HepG2 (cell line): ENCODE results near the gene SAMD10. TPM values are rescaled to one million over a fixed set of nuclear protein-coding genes. Genes with fewer than 3 reads are reported as not detected.
A peak's percentile ranks its signal among the peaks of the same experiment; 100 is the strongest.

Experiments
- CBX1 ChIP-seq: IDR thresholded peaks from one replicate; pipeline ENCODE4 v1.6.1; 2016; ENCODE audit warnings: antibody characterized with exemption, low read depth
- CREM ChIP-seq, 2 experiments: sonication (generic) in 1 of 2; formaldehyde crosslinking in 1 of 2; IDR thresholded peaks; 2 replicates each; pipeline versions ENCODE4 v1.4.0 to v1.6.1; 2016 to 2020; ENCODE audit warnings: antibody characterized with exemption in 1 of 2, mild to moderate bottlenecking in 1 of 2, missing genetic modification reagents in 1 of 2
- ELF3 ChIP-seq: IDR thresholded peaks from 2 replicates; pipeline ENCODE4 v1.6.1; 2016; ENCODE audit warnings: missing genetic modification reagents, missing compliant biosample characterization
- FOXC1 ChIP-seq: sonication (generic); formaldehyde crosslinking; IDR thresholded peaks from 2 replicates; pipeline ENCODE4 v1.8.0; 2022; ENCODE audit warnings: mild to moderate bottlenecking, missing genetic modification reagents, borderline replicate concordance
- HMG20B ChIP-seq: conservative IDR thresholded peaks from 2 replicates; pipeline ENCODE4 v1.6.1; 2016; ENCODE audit warnings: missing genetic modification reagents, missing compliant biosample characterization
- HNF1A ChIP-seq, 2 experiments: sonication (generic) in 1 of 2; formaldehyde crosslinking in 1 of 2; IDR thresholded peaks; 2 replicates each; pipeline versions ENCODE4 v1.4.0 to v1.6.1; 2016 to 2020; ENCODE audit warnings: borderline replicate concordance in 1 of 2, low read depth in 1 of 2, mild to moderate bottlenecking in 1 of 2, missing genetic modification reagents in 1 of 2
- IRX3 ChIP-seq: sonication (generic); formaldehyde crosslinking; IDR thresholded peaks from 2 replicates; pipeline ENCODE4 v1.8.1; 2023; ENCODE audit warnings: mild to moderate bottlenecking, low read depth, missing genetic modification reagents, borderline replicate concordance
- MNT ChIP-seq: fragments of 450-650 bp; IDR thresholded peaks from 2 replicates; pipeline ENCODE4 v1.6.1; 2016
- PHF8 ChIP-seq: sonication (generic); formaldehyde crosslinking; IDR thresholded peaks from 2 replicates; pipeline ENCODE4 v1.5.0; 2020; ENCODE audit warnings: missing genetic modification reagents
- RAD21 ChIP-seq: fragments of 450-650 bp; formaldehyde crosslinking; IDR thresholded peaks from 2 replicates; pipeline ENCODE4 v1.5.0; 2020; ENCODE audit warnings: mild to moderate bottlenecking
- TAF15 ChIP-seq: fragments of 200-400 bp; formaldehyde crosslinking; IDR thresholded peaks from one replicate; pipeline ENCODE4 v1.6.1; 2018; ENCODE audit warnings: mild to moderate bottlenecking, low read depth, low read length; ENCODE audit not compliant: poor library complexity, severe bottlenecking
- THAP7 ChIP-seq: sonication (generic); formaldehyde crosslinking; IDR thresholded peaks from 2 replicates; pipeline ENCODE4 v1.8.1; 2023; ENCODE audit warnings: mild to moderate bottlenecking, missing genetic modification reagents
- ZC3H13 ChIP-seq: sonication (generic); formaldehyde crosslinking; IDR thresholded peaks from 2 replicates; pipeline ENCODE4 v1.8.1; 2023; ENCODE audit warnings: mild to moderate bottlenecking, missing genetic modification reagents, moderate library complexity
- ZIK1 ChIP-seq: sonication (generic); formaldehyde crosslinking; IDR thresholded peaks from 2 replicates; pipeline ENCODE4 v1.5.0; 2020; ENCODE audit warnings: mild to moderate bottlenecking, low read depth, missing genetic modification reagents, borderline replicate concordance
- ZNF543 ChIP-seq: sonication (generic); formaldehyde crosslinking; IDR thresholded peaks from 2 replicates; pipeline ENCODE4 v1.4.0; 2020; ENCODE audit warnings: mild to moderate bottlenecking, missing genetic modification reagents
- ZNF674 ChIP-seq: sonication (generic); formaldehyde crosslinking; IDR thresholded peaks from 2 replicates; pipeline ENCODE4 v1.5.0; 2020; ENCODE audit warnings: low read depth, mild to moderate bottlenecking, missing genetic modification reagents
- ZSCAN21 ChIP-seq: sonication (generic); formaldehyde crosslinking; IDR thresholded peaks from 2 replicates; pipeline ENCODE4 v1.8.0; 2022; ENCODE audit warnings: mild to moderate bottlenecking, missing genetic modification reagents, moderate library complexity, borderline replicate concordance
- polyA plus RNA-seq, 8 experiments: library from polyadenylated mRNA; depleted of rRNA in 3 of 8; stranded (reverse) in 7 of 8; unstranded in 1 of 8; fragments of >200 nt; fragmentation: Illumina TruSeq in 4 of 8; extraction: Trizol in 4 of 8; gene quantifications; 2 replicates each; pipeline versions ENCODE4 v1.2.1 to v1.2.3, GENCODE V29; 2011 to 2016; ENCODE audit warnings: low read depth in 4 of 8, missing spikeins in 1 of 8, mixed read lengths in 1 of 8; ENCODE audit not compliant: insufficient read depth in 1 of 8
- total RNA-seq, 5 experiments: library from RNA; depleted of rRNA; stranded (reverse); fragments of >200 nt; fragmentation: Illumina TruSeq; extraction: Trizol; gene quantifications; 2 replicates each; pipeline ENCODE4 v1.2.3, GENCODE V29; 2016; ENCODE audit warnings: low read depth in 1 of 5
- TF ChIP-seq, protein P1 (sequence below): IDR thresholded peaks from 2 replicates; pipeline ENCODE4 v1.4.0; 2020; ENCODE audit warnings: mild to moderate bottlenecking, missing genetic modification reagents

The SAMD10 gene
- total and polyA plus RNA-seq, 2 of the 13 experiments (the other 11 are each of a cell fraction or from before 2014, with no cell fraction given), result 6.1 to 11.0 TPM

GRCh38 chr20:63977739-63978276 lies 1.6 kb downstream of the SAMD10 start (continued):
- TF ChIP-seq ZNF543 (peak; percentile 99), THAP7 (CRISPR knock-in tag) (peak; percentile 73; the same call in 1 of the 2 replicates), TAF15 (no peak), ZSCAN21 (CRISPR knock-in tag) (peak; percentile 39; the same call in 1 of the 2 replicates), ZNF674 (CRISPR knock-in tag) (no peak), FOXC1 (CRISPR knock-in tag) (peak; percentile 75), ELF3 (peak; percentile 64), ZIK1 (CRISPR knock-in tag) (peak; percentile 77; the same call in 1 of the 2 replicates), PHF8 (CRISPR knock-in tag) (0 out of 2 replicates have a peak, but pooled peaks have one; percentile 19), ZC3H13 (peak; percentile 88), HNF1A (IDR thresholded peaks at IDR 0.05; ENCODE audit: low read depth) (no peak), HNF1A (CRISPR knock-in tag; IDR thresholded peaks at IDR 0.05; ENCODE audit: borderline replicate concordance) (peak; percentile 71; the same call in 1 of the 2 replicates), IRX3 (CRISPR knock-in tag) (no peak), HMG20B (CRISPR knock-in tag) (0 out of 2 replicates have a peak, but pooled peaks have one; percentile 21), CBX1 (no peak), MNT (peak; percentile 90), CREM (IDR thresholded peaks at IDR 0.05) (no peak; the same call in 1 of the 2 replicates), CREM (CRISPR knock-in tag; IDR thresholded peaks at IDR 0.05) (no peak), RAD21 (CRISPR knock-in tag) (peak; percentile 22; the same call in 1 of the 2 replicates)
- TF ChIP-seq, protein P1, sequence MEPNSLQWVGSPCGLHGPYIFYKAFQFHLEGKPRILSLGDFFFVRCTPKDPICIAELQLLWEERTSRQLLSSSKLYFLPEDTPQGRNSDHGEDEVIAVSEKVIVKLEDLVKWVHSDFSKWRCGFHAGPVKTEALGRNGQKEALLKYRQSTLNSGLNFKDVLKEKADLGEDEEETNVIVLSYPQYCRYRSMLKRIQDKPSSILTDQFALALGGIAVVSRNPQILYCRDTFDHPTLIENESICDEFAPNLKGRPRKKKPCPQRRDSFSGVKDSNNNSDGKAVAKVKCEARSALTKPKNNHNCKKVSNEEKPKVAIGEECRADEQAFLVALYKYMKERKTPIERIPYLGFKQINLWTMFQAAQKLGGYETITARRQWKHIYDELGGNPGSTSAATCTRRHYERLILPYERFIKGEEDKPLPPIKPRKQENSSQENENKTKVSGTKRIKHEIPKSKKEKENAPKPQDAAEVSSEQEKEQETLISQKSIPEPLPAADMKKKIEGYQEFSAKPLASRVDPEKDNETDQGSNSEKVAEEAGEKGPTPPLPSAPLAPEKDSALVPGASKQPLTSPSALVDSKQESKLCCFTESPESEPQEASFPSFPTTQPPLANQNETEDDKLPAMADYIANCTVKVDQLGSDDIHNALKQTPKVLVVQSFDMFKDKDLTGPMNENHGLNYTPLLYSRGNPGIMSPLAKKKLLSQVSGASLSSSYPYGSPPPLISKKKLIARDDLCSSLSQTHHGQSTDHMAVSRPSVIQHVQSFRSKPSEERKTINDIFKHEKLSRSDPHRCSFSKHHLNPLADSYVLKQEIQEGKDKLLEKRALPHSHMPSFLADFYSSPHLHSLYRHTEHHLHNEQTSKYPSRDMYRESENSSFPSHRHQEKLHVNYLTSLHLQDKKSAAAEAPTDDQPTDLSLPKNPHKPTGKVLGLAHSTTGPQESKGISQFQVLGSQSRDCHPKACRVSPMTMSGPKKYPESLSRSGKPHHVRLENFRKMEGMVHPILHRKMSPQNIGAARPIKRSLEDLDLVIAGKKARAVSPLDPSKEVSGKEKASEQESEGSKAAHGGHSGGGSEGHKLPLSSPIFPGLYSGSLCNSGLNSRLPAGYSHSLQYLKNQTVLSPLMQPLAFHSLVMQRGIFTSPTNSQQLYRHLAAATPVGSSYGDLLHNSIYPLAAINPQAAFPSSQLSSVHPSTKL (CRISPR knock-in tag), result peak; percentile 62
